ENCODE data around the gene LTBP4. TPM values are rescaled to one million over a fixed set of nuclear protein-coding genes. Genes with fewer than 3 reads are reported as not detected.

Gene LTBP4
- total RNA-seq, 1 experiment from 2014 or later, result 75.4 TPM

- Histone ChIP-seq H3K27ac (ENCODE audit: low read length) (no peak overlapping the region), H3K9me3 (ENCODE audit: control insufficient read depth, insufficient read depth, low read depth, low read length) (no peaks in the 10 kb centered on the region), H3K36me3 (ENCODE audit: control insufficient read depth, insufficient read depth, low read length) (peaks cover 2% of the 10 kb centered on the region; the same call in 1 of the 2 replicates), H3K4me1 (ENCODE audit: control insufficient read depth, insufficient read depth, low read length) (peaks cover 6% of the 10 kb centered on the region), H3K4me3 (ENCODE audit: low read depth in 2 of 2, low read length in 2 of 2) (no peak overlapping the region), H3K27me3 (ENCODE audit: control insufficient read depth, insufficient read depth, low read length) (no peaks in the 10 kb centered on the region)
- ATAC-seq (no peak), DNase-seq (ENCODE audit: low read depth, low spot score) (no peak)
- BruUV-seq (replicated peaks), result no TSS peak
- in situ Hi-C loops (cut with HindIII; ENCODE audit: low pct_unique_long_range_greater_than_20kb, low sequenced_read_pairs), result no loop called here
- POLR2A ChIA-PET, result no interaction called here
- TF ChIP-seq CTCF (IDR thresholded peaks at IDR 0.05), result no peak
- no peak for TF ChIP-seq REST (IDR thresholded peaks at IDR 0.05; ENCODE audit: insufficient read depth in 1 of 2, low read depth in 2 of 2, low read length in 1 of 2)
- TF ChIP-seq TCF7L2 (IDR thresholded peaks at IDR 0.05; ENCODE audit: low read depth, low read length), result no peak
- TF ChIP-seq SIN3A (IDR thresholded peaks at IDR 0.05; ENCODE audit: borderline replicate concordance, insufficient read depth, low read depth, low read length), result no peak
- TF ChIP-seq POLR2AphosphoS5 (IDR thresholded peaks at IDR 0.05; ENCODE audit: low read depth, low read length), result no peak
- intact Hi-C loops (cut with micrococcal nuclease; ENCODE audit: unreplicated experiment), result no loop called here
- CTCF ChIA-PET, result no interaction called here
These were observed 70.2 kb downstream of the LTBP4 start for GRCh38 chr19:40671404-40671803.

DNA sequence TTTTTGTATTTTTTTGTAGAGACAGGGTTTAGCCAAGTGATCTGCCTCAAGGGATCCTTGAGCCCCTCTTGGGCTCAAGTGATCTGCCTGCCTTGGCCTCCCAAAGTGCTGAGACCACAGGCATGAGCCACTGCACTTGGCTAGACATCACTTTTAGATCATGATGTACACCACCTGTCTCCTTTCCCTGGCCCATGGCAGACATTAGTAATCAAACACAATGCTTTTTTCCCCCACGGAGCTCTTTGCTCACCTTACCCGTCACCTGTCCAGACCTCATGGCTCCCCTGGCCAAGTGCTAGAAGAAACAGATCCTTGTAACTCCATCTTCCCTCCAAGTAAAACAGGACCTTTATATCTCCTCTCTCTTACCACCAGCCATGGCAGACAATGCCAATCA, 70.9 kb downstream of the LTBP4 start:
- in situ Hi-C loops (cut with HindIII; ENCODE audit: low pct_unique_long_range_greater_than_20kb, low sequenced_read_pairs) (no loop called here), intact Hi-C loops (cut with micrococcal nuclease; ENCODE audit: unreplicated experiment) (no loop called here)
- H3K27ac ChIP-seq (ENCODE audit: low read length), result no peak overlapping the region
- H3K4me1 ChIP-seq (ENCODE audit: control insufficient read depth, insufficient read depth, low read length), result no peaks in the 10 kb centered on the region
- ATAC-seq, result no peak
- DNase-seq (ENCODE audit: low read depth, low spot score), result no peak
- no peaks in the 10 kb centered on the region for H3K9me3 ChIP-seq (ENCODE audit: control insufficient read depth, insufficient read depth, low read depth, low read length)
- TF ChIP-seq REST (IDR thresholded peaks at IDR 0.05; ENCODE audit: insufficient read depth in 1 of 2, low read depth in 2 of 2, low read length in 1 of 2), result no peak
- no peak for TF ChIP-seq POLR2AphosphoS5 (IDR thresholded peaks at IDR 0.05; ENCODE audit: low read depth, low read length)
- TF ChIP-seq SIN3A (IDR thresholded peaks at IDR 0.05; ENCODE audit: borderline replicate concordance, insufficient read depth, low read depth, low read length), result no peak
- TF ChIP-seq TCF7L2 (IDR thresholded peaks at IDR 0.05; ENCODE audit: low read depth, low read length), result no peak
- TF ChIP-seq CTCF (IDR thresholded peaks at IDR 0.05), result no peak
- no peaks in the 10 kb centered on the region for H3K27me3 ChIP-seq (ENCODE audit: control insufficient read depth, insufficient read depth, low read length)
- BruUV-seq (replicated peaks), result no TSS peak
- ChIA-PET CTCF (interaction anchor here (0.6 kb wide), 1 partner anchor 438 kb away, joined by 3 read pairs; no protein-coding TSS in a partner anchor), POLR2A (no interaction called here)
- H3K36me3 ChIP-seq (ENCODE audit: control insufficient read depth, insufficient read depth, low read length), result peaks cover 2% of the 10 kb centered on the region; the same call in 1 of the 2 replicates
- no peak overlapping the region for H3K4me3 ChIP-seq (ENCODE audit: low read depth in 2 of 2, low read length in 2 of 2)
